Stimulated activated memory B cell treated with anti-CD40 and anti-IgM and Interleukin-4, amounts not matched to agents 10 μg/mL and 1 μg/mL and 100 μg/mL, for 72 hours (primary cell): Measurements from ENCODE around the gene IVD.
A peak's percentile ranks its signal among the peaks of the same experiment; 100 is the strongest.

Experiments used
- ATAC-seq: fragments of 150-1000 bp; cut with Tn5 transposase; 2 replicates; pipeline ENCODE4 v1.10.0; 2021
- H3K27ac Mint-ChIP-seq: one replicate; pipeline ENCODE4 v1.8.0; 2022; ENCODE audit warnings: mild to moderate bottlenecking, mixed read lengths
- H3K27me3 Mint-ChIP-seq: one replicate; pipeline ENCODE4 v1.8.0; 2022; ENCODE audit warnings: mixed read lengths
- H3K36me3 Mint-ChIP-seq: one replicate; pipeline ENCODE4 v1.8.0; 2022; ENCODE audit warnings: mixed read lengths
- H3K4me1 Mint-ChIP-seq: one replicate; pipeline ENCODE4 v1.8.0; 2022; ENCODE audit warnings: mixed read lengths
- H3K4me3 Mint-ChIP-seq: one replicate; pipeline ENCODE4 v1.8.0; 2022; ENCODE audit warnings: mild to moderate bottlenecking, moderate library complexity, mixed read lengths
- H3K9me3 Mint-ChIP-seq: one replicate; pipeline ENCODE4 v1.8.0; 2022; ENCODE audit warnings: mixed read lengths

Gene IVD

GRCh38 chr15:40420071-40420713, 14.6 kb downstream of the IVD start:
- peaks cover 9% of the 10 kb centered on the region for H3K4me1 Mint-ChIP-seq
- no peak for ATAC-seq
- H3K9me3 Mint-ChIP-seq = no peaks in the 10 kb centered on the region
- H3K27me3 Mint-ChIP-seq = no peaks in the 10 kb centered on the region
- H3K36me3 Mint-ChIP-seq = peaks cover 26% of the 10 kb centered on the region
- H3K27ac Mint-ChIP-seq = no peak overlapping the region
- H3K4me3 Mint-ChIP-seq = no peak overlapping the region

- no peaks in the 10 kb centered on the region for H3K27me3 Mint-ChIP-seq
- no peak overlapping the region for H3K4me3 Mint-ChIP-seq
- ATAC-seq = no peak
- H3K4me1 Mint-ChIP-seq = peaks cover 9% of the 10 kb centered on the region
- no peak overlapping the region for H3K27ac Mint-ChIP-seq
- peaks cover 20% of the 10 kb centered on the region for H3K36me3 Mint-ChIP-seq
- H3K9me3 Mint-ChIP-seq = no peaks in the 10 kb centered on the region
Measured at GRCh38 chr15:40420793-40421192, 15.2 kb downstream of the IVD start.

- no peaks in the 10 kb centered on the region for H3K27me3 Mint-ChIP-seq
- H3K4me1 Mint-ChIP-seq = peaks cover 9% of the 10 kb centered on the region
- H3K36me3 Mint-ChIP-seq = peaks cover 16% of the 10 kb centered on the region
- H3K9me3 Mint-ChIP-seq = no peaks in the 10 kb centered on the region
- ATAC-seq = peak; percentile 94
- no peak overlapping the region for H3K27ac Mint-ChIP-seq
- H3K4me3 Mint-ChIP-seq = no peak overlapping the region
Measured at GRCh38 chr15:40421246-40422157, 15.9 kb downstream of the IVD start.

- H3K4me1 Mint-ChIP-seq = peaks cover 9% of the 10 kb centered on the region
- peaks cover 6% of the 10 kb centered on the region for H3K36me3 Mint-ChIP-seq
- no peaks in the 10 kb centered on the region for H3K27me3 Mint-ChIP-seq
- no peak overlapping the region for H3K27ac Mint-ChIP-seq
- H3K9me3 Mint-ChIP-seq = no peaks in the 10 kb centered on the region
- H3K4me3 Mint-ChIP-seq = no peak overlapping the region
- ATAC-seq = no peak
Measured at GRCh38 chr15:40424483-40425115, 19.0 kb downstream of the IVD start.

- H3K27me3 Mint-ChIP-seq = no peaks in the 10 kb centered on the region
- H3K4me1 Mint-ChIP-seq = peaks cover 9% of the 10 kb centered on the region
- H3K9me3 Mint-ChIP-seq = no peaks in the 10 kb centered on the region
- no peak overlapping the region for H3K4me3 Mint-ChIP-seq
- H3K27ac Mint-ChIP-seq = no peak overlapping the region
- ATAC-seq = no peak
- H3K36me3 Mint-ChIP-seq = peaks cover 6% of the 10 kb centered on the region
Measured at GRCh38 chr15:40425681-40426080, 20.1 kb downstream of the IVD start.

GRCh38 chr15:40427188-40427587, 21.6 kb downstream of the IVD start:
- ATAC-seq = no peak
- H3K27me3 Mint-ChIP-seq = no peaks in the 10 kb centered on the region
- H3K4me1 Mint-ChIP-seq = no peaks in the 10 kb centered on the region
- no peak overlapping the region for H3K27ac Mint-ChIP-seq
- no peak overlapping the region for H3K4me3 Mint-ChIP-seq
- H3K36me3 Mint-ChIP-seq = peaks cover 6% of the 10 kb centered on the region
- no peaks in the 10 kb centered on the region for H3K9me3 Mint-ChIP-seq

GRCh38 chr15:40428185-40428584, 22.6 kb downstream of the IVD start:
- no peak overlapping the region for H3K27ac Mint-ChIP-seq
- no peak overlapping the region for H3K4me3 Mint-ChIP-seq
- H3K27me3 Mint-ChIP-seq = no peaks in the 10 kb centered on the region
- H3K9me3 Mint-ChIP-seq = no peaks in the 10 kb centered on the region
- no peak for ATAC-seq
- H3K4me1 Mint-ChIP-seq = no peaks in the 10 kb centered on the region
- H3K36me3 Mint-ChIP-seq = peaks cover 6% of the 10 kb centered on the region

- Mint-ChIP-seq H3K4me1 (no peaks in the 10 kb centered on the region), H3K27ac (no peak overlapping the region), H3K9me3 (no peaks in the 10 kb centered on the region), H3K27me3 (no peaks in the 10 kb centered on the region), H3K36me3 (peaks cover 6% of the 10 kb centered on the region), H3K4me3 (no peak overlapping the region)
- no peak for ATAC-seq
Measured at GRCh38 chr15:40429068-40429710, 23.6 kb downstream of the IVD start.

GRCh38 chr15:40430271-40430805, 24.7 kb downstream of the IVD start:
- ATAC-seq = no peak
- Mint-ChIP-seq H3K4me1 (no peaks in the 10 kb centered on the region), H3K9me3 (no peaks in the 10 kb centered on the region), H3K4me3 (no peak overlapping the region), H3K36me3 (peaks cover 6% of the 10 kb centered on the region), H3K27ac (no peak overlapping the region), H3K27me3 (no peaks in the 10 kb centered on the region)

- H3K4me1 Mint-ChIP-seq = peaks cover 46% of the 10 kb centered on the region
- H3K36me3 Mint-ChIP-seq = no peaks in the 10 kb centered on the region
- no peak overlapping the region for H3K4me3 Mint-ChIP-seq
- peaks cover 45% of the 10 kb centered on the region for H3K27me3 Mint-ChIP-seq
- no peaks in the 10 kb centered on the region for H3K9me3 Mint-ChIP-seq
- no peak overlapping the region for H3K27ac Mint-ChIP-seq
- no peak for ATAC-seq
Measured at GRCh38 chr15:40435023-40435709, 29.6 kb downstream of the IVD start.

GRCh38 chr15:40435710-40436089, 30.1 kb downstream of the IVD start:
- no peak overlapping the region for H3K4me3 Mint-ChIP-seq
- H3K9me3 Mint-ChIP-seq = no peaks in the 10 kb centered on the region
- peak overlapping the region; percentile 1 for H3K27ac Mint-ChIP-seq
- no peaks in the 10 kb centered on the region for H3K36me3 Mint-ChIP-seq
- H3K4me1 Mint-ChIP-seq = peaks cover 48% of the 10 kb centered on the region
- peaks cover 47% of the 10 kb centered on the region for H3K27me3 Mint-ChIP-seq
- no peak for ATAC-seq

GRCh38 chr15:40436116-40436891, 30.7 kb downstream of the IVD start:
- Mint-ChIP-seq H3K27ac (peak overlapping the region; percentile 1), H3K9me3 (no peaks in the 10 kb centered on the region), H3K4me3 (peak overlapping the region; percentile 64), H3K36me3 (no peaks in the 10 kb centered on the region), H3K4me1 (peaks cover 48% of the 10 kb centered on the region), H3K27me3 (peaks cover 47% of the 10 kb centered on the region)
- no peak for ATAC-seq

GRCh38 chr15:40436892-40437751, 31.5 kb downstream of the IVD start:
- peak overlapping the region; percentile 1 for H3K27ac Mint-ChIP-seq

More at GRCh38 chr15:40436892-40437751, 31.5 kb downstream of the IVD start:
- Mint-ChIP-seq H3K9me3 (no peaks in the 10 kb centered on the region), H3K36me3 (no peaks in the 10 kb centered on the region), H3K27me3 (peaks cover 47% of the 10 kb centered on the region), H3K4me3 (peak overlapping the region; percentile 64), H3K4me1 (peaks cover 48% of the 10 kb centered on the region)
- no peak for ATAC-seq
